Left lobe of liver (tissue), 2 donors: ENCODE data around the gene PGC. TPM values are rescaled to one million over a fixed set of nuclear protein-coding genes. Genes with fewer than 3 reads are reported as not detected.
A peak's percentile ranks its signal among the peaks of the same experiment; 100 is the strongest.

Source experiments
- ATAC-seq: fragments of 200-7000 bp; cut with Tn5 transposase; one replicate; pipeline ENCODE4 v1.9.1; 2020; ENCODE audit warnings: mild to moderate bottlenecking, moderate library complexity
- DNase-seq: peaks from one replicate; pipeline ENCODE4 v3.0.0-alpha.2; 2020; ENCODE audit warnings: low spot score
- total RNA-seq: library from RNA; stranded (reverse); gene quantifications from one replicate; pipeline ENCODE4 v1.2.1, GENCODE V29; 2021
- donor health status: DM: no; HTN: no; CAD: no; lungs with moderate emphysema.
- donor health status: DM: no; HTN: yes; CAD: no.

PGC gene
- total RNA-seq = 0.63 TPM

- DNase-seq (no peak), ATAC-seq (no peak)
Measured at GRCh38 chr6:41747256-41748101, at the start of gene PGC. Gene PGC, minus strand, starts transcription at chr6:41747397. Its CDS starts 63 bp downstream, at chr6:41747334.

GRCh38 chr6:41796474-41796873 lies 49.3 kb upstream of the PGC start:
- ATAC-seq = no peak
- no peak for DNase-seq

GRCh38 chr6:41791984-41792383 lies 44.8 kb upstream of the PGC start:
- DNase-seq (no peak), ATAC-seq (no peak)

GRCh38 chr6:41791305-41791704 lies 44.1 kb upstream of the PGC start:
- ATAC-seq = no peak
- no peak for DNase-seq

GRCh38 chr6:41790045-41790444 lies 42.8 kb upstream of the PGC start:
- no peak for ATAC-seq
- DNase-seq = no peak

- DNase-seq (no peak), ATAC-seq (no peak)
Measured at GRCh38 chr6:41789390-41789724, 42.2 kb upstream of the PGC start.

- ATAC-seq = peak; percentile 84
Measured at GRCh38 chr6:41787219-41787917, 40.2 kb upstream of the PGC start, which contains the start of gene TOMM6. Gene TOMM6, plus strand, starts transcription at chr6:41787694. Its CDS starts 4 bp downstream, at chr6:41787698.

GRCh38 chr6:41786451-41787218 lies 39.4 kb upstream of the PGC start:
- ATAC-seq (peak; percentile 89), DNase-seq (peak; percentile 90)

More at GRCh38 chr6:41787219-41787917, 40.2 kb upstream of the PGC start, which contains the start of gene TOMM6:
- peak; percentile 98 for DNase-seq

- ATAC-seq (peak; percentile 1), DNase-seq (no peak)
Measured at GRCh38 chr6:41785689-41786450, 38.7 kb upstream of the PGC start.

- DNase-seq (no peak), ATAC-seq (no peak)
Measured at GRCh38 chr6:41785254-41785653, 38.1 kb upstream of the PGC start.

- ATAC-seq = no peak
- DNase-seq = no peak
Measured at GRCh38 chr6:41784581-41785171, 37.5 kb upstream of the PGC start.

- no peak for DNase-seq
- no peak for ATAC-seq
Measured at GRCh38 chr6:41783106-41783780, 36.0 kb upstream of the PGC start.

GRCh38 chr6:41781366-41781730 lies 34.2 kb upstream of the PGC start:
- ATAC-seq = peak; percentile 4
- DNase-seq = no peak

- peak; percentile 85 for DNase-seq
Measured at GRCh38 chr6:41780551-41781365, 33.6 kb upstream of the PGC start, which contains the start of gene PRICKLE4. Gene PRICKLE4, plus strand, starts transcription at chr6:41780782. Its CDS starts 2,692 bp downstream, at chr6:41783474.

GRCh38 chr6:41779788-41780550 lies 32.8 kb upstream of the PGC start, which contains the start of gene FRS3:
Gene FRS3, minus strand, starts transcription at chr6:41779900. Its CDS starts 2,913 bp downstream, at chr6:41776987.
- ATAC-seq (peak; percentile 88), DNase-seq (peak; percentile 99)

More at GRCh38 chr6:41780551-41781365, 33.6 kb upstream of the PGC start, which contains the start of gene PRICKLE4:
- ATAC-seq = peak; percentile 72

GRCh38 chr6:41779336-41779735 lies 32.1 kb upstream of the PGC start:
- ATAC-seq (no peak), DNase-seq (peak; percentile 52)

- no peak for DNase-seq
Measured at GRCh38 chr6:41778895-41779294, 31.7 kb upstream of the PGC start.

More at GRCh38 chr6:41778895-41779294, 31.7 kb upstream of the PGC start:
- ATAC-seq = no peak
